Measurements from ENCODE around the gene CTTN. TPM values are rescaled to one million over a fixed set of nuclear protein-coding genes. Genes with fewer than 3 reads are reported as not detected.
A peak's percentile ranks its signal among the peaks of the same experiment; 100 is the strongest.

CTTN gene
- total and polyA plus RNA-seq, 9 of the 15 experiments (the other 6 are each of a cell fraction or from before 2014, with no cell fraction given): 9.9 to 158 (median 99.7) TPM

GRCh38 chr11:70462818-70463477 is 64.6 kb downstream of the CTTN start (continued):
- TF ChIP-seq PHF20 (IDR thresholded peaks at IDR 0.05; ENCODE audit: partially characterized antibody) (no peak), USF1 (CRISPR knock-in tag; IDR thresholded peaks at IDR 0.05) (peak; percentile 92), FOS (IDR thresholded peaks at IDR 0.05; ENCODE audit: extremely low read depth, insufficient read length) (peak; percentile 46), DEAF1 (CRISPR knock-in tag; IDR thresholded peaks at IDR 0.05) (no peak)

- DNase-seq (ENCODE audit: extremely low read depth in 1 of 4, low spot score in 3 of 4): no peak
- no peak for FAIRE-seq
- POLR2A ChIA-PET: interaction anchor here (0.7 to 0.9 kb wide), 3 partner anchors 23 to 43 kb away, joined by 3 read pairs; no protein-coding TSS in a partner anchor
- Histone ChIP-seq H2AFZ (ENCODE audit: low read depth, low read length) (no peak overlapping the region), H3K79me2 (ENCODE audit: control insufficient read depth, insufficient read depth, low read length) (no peaks in the 10 kb centered on the region), H3K4me2 (ENCODE audit: insufficient read depth, low read length) (no peak overlapping the region), H3K27ac (ENCODE audit: extremely low read depth, low read depth, low read length) (no peak overlapping the region), H3K27me3 (ENCODE audit: control insufficient read depth in 2 of 2, insufficient read depth in 2 of 2, low read length in 2 of 2) (peaks cover 10 to 29% of the 10 kb centered on the region in 2 experiments; a peak in 4 of 5 replicates), H3K4me3 (no peak overlapping the region), H3K9me3 (replicated peaks; ENCODE audit: control insufficient read depth, insufficient read depth, low read depth, low read length) (peaks cover 5% of the 10 kb centered on the region; the same call in 1 of the 2 replicates), H4K20me1 (replicated peaks; ENCODE audit: control insufficient read depth, insufficient read depth, low read length) (no peaks in the 10 kb centered on the region), H3K9me1 (ENCODE audit: control insufficient read depth, insufficient read depth, low read length) (no peaks in the 10 kb centered on the region), H3K36me3 (ENCODE audit: control insufficient read depth, insufficient read depth, low read length) (no peaks in the 10 kb centered on the region; the same call in 2 of the 3 replicates), H3K9ac (ENCODE audit: insufficient read depth in 1 of 2, low read depth in 2 of 2, low read length in 2 of 2) (no peak overlapping the region), H3K4me1 (replicated peaks in 1 of 2; ENCODE audit: control insufficient read depth in 2 of 2, insufficient read depth in 2 of 2, low read length in 2 of 2) (peaks cover 0 to 21% of the 10 kb centered on the region in 2 experiments; a peak in 2 of 5 replicates)
- CTCF ChIA-PET (ENCODE audit: low intra/inter-chr PET ratio): no interaction called here
- ATAC-seq: no peak
- in situ Hi-C loops (cut with MboI) (no loop called here), intact Hi-C loops (cut with micrococcal nuclease) (no loop called here)
- 34% methylated on average over 22 of the region's 61 CpGs for WGBS (ENCODE audit: insufficient coverage, low coverage, missing lambda C conversion rate)
- no TSS peak for BruUV-seq (replicated peaks)
- no peak for TF ChIP-seq ZFP36 (IDR thresholded peaks at IDR 0.05; ENCODE audit: low read depth, low read length, partially characterized antibody)
- no peak for TF ChIP-seq ATF6 (CRISPR knock-in tag; IDR thresholded peaks at IDR 0.05)
- TF ChIP-seq CCNT2 (IDR thresholded peaks at IDR 0.05; ENCODE audit: borderline replicate concordance, extremely low read depth, insufficient read length, low read depth, low read length): no peak
- TF ChIP-seq PURB (CRISPR knock-in tag; IDR thresholded peaks at IDR 0.05; ENCODE audit: low read depth): no peak
- no peak for TF ChIP-seq RBM34 (IDR thresholded peaks at IDR 0.05; ENCODE audit: borderline replicate concordance, insufficient read depth, low read length)
- no peak for TF ChIP-seq SOX6 (IDR thresholded peaks at IDR 0.05)
- no peak for TF ChIP-seq ZBTB9 (CRISPR knock-in tag; IDR thresholded peaks at IDR 0.05)
Observed at GRCh38 chr11:70463478-70464255, 65.3 kb downstream of the CTTN start.

Measured in K562 (cell line).